ENCODE results near the gene XPO4. TPM values are rescaled to one million over a fixed set of nuclear protein-coding genes. Genes with fewer than 3 reads are reported as not detected.
"Not testable (repeated sequence)": the region's sequence is repeated elsewhere in the genome, so short reads cannot be mapped to it uniquely, and the experiment has no call there.

XPO4 gene
- total RNA-seq, 1 experiment from 2014 or later: 39.9 TPM

GRCh38 chr13:20939662-20940061, 37.1 kb upstream of the XPO4 start:
- ChIA-PET CTCF (no interaction called here), POLR2A (ENCODE audit: unreplicated experiment) (no interaction called here)
- TF ChIP-seq EZH2 (IDR thresholded peaks at IDR 0.05; ENCODE audit: low read length, unreplicated experiment) (no peak), CTCF (conservative IDR thresholded peaks at IDR 0.05; ENCODE audit: low read depth, low read length) (no peak), EZH2phosphoT487 (IDR thresholded peaks at IDR 0.05; ENCODE audit: borderline replicate concordance, low read length) (no peak)
- H4K20me1 ChIP-seq (ENCODE audit: low read length): no peaks in the 10 kb centered on the region
- H3K4me1 ChIP-seq (ENCODE audit: insufficient read depth, low read length): peaks cover 6% of the 10 kb centered on the region
- no peak overlapping the region for H3K27ac ChIP-seq (ENCODE audit: low read length)
- H3F3A ChIP-seq (ENCODE audit: low read length, unreplicated experiment): no peaks in the 10 kb centered on the region
- H3K9ac ChIP-seq (ENCODE audit: low read length): no peak overlapping the region
- no peaks in the 10 kb centered on the region for H3K36me3 ChIP-seq (ENCODE audit: low read depth, low read length)
- no peak overlapping the region for H3K4me3 ChIP-seq (ENCODE audit: low read length)
- H3K4me2 ChIP-seq (ENCODE audit: low read length): no peak overlapping the region
- no peaks in the 10 kb centered on the region for H3K79me2 ChIP-seq (ENCODE audit: low read length)
- no peak overlapping the region for H2AFZ ChIP-seq (ENCODE audit: low read length)
- intact Hi-C loops (cut with micrococcal nuclease): no loop called here
- H3K9me3 ChIP-seq (ENCODE audit: low read length): no peaks in the 10 kb centered on the region
- BruUV-seq (replicated peaks): no TSS peak
- DNase-seq (no peak), ATAC-seq (no peak)
- H3K27me3 ChIP-seq (ENCODE audit: low read length): no peaks in the 10 kb centered on the region
- H3K9me2 ChIP-seq (replicated peaks; ENCODE audit: low read length): no peaks in the 10 kb centered on the region

- Histone ChIP-seq H3F3A (ENCODE audit: low read length, unreplicated experiment) (no peaks in the 10 kb centered on the region), H4K20me1 (ENCODE audit: low read length) (no peaks in the 10 kb centered on the region), H3K9me2 (replicated peaks; ENCODE audit: low read length) (no peaks in the 10 kb centered on the region), H3K79me2 (ENCODE audit: low read length) (no peaks in the 10 kb centered on the region), H3K27me3 (ENCODE audit: low read length) (no peaks in the 10 kb centered on the region), H3K27ac (ENCODE audit: low read length) (no peak overlapping the region), H3K4me2 (ENCODE audit: low read length) (no peak overlapping the region), H3K9ac (ENCODE audit: low read length) (no peak overlapping the region), H3K9me3 (ENCODE audit: low read length) (no peaks in the 10 kb centered on the region), H3K36me3 (ENCODE audit: low read depth, low read length) (no peaks in the 10 kb centered on the region), H3K4me1 (ENCODE audit: insufficient read depth, low read length) (peaks cover 6% of the 10 kb centered on the region), H3K4me3 (ENCODE audit: low read length) (no peak overlapping the region), H2AFZ (ENCODE audit: low read length) (no peak overlapping the region)
- intact Hi-C loops (cut with micrococcal nuclease): no loop called here
- TF ChIP-seq EZH2phosphoT487 (IDR thresholded peaks at IDR 0.05; ENCODE audit: borderline replicate concordance, low read length): no peak
- no peak for TF ChIP-seq EZH2 (IDR thresholded peaks at IDR 0.05; ENCODE audit: low read length, unreplicated experiment)
- TF ChIP-seq CTCF (conservative IDR thresholded peaks at IDR 0.05; ENCODE audit: low read depth, low read length): no peak
- ChIA-PET POLR2A (ENCODE audit: unreplicated experiment) (no interaction called here), CTCF (no interaction called here)
- BruUV-seq (replicated peaks): no TSS peak
- DNase-seq (peak; percentile 17), ATAC-seq (no peak)
These were observed 35.8 kb upstream of the XPO4 start for GRCh38 chr13:20938302-20938701.

- Histone ChIP-seq H3K4me3 (ENCODE audit: low read length) (no peak overlapping the region), H3K4me2 (ENCODE audit: low read length) (no peak overlapping the region), H3K9ac (ENCODE audit: low read length) (no peak overlapping the region), H2AFZ (ENCODE audit: low read length) (no peak overlapping the region), H3K27me3 (ENCODE audit: low read length) (no peaks in the 10 kb centered on the region), H3K9me3 (ENCODE audit: low read length) (no peaks in the 10 kb centered on the region), H3K36me3 (ENCODE audit: low read depth, low read length) (no peaks in the 10 kb centered on the region), H3K79me2 (ENCODE audit: low read length) (no peaks in the 10 kb centered on the region), H3K4me1 (ENCODE audit: insufficient read depth, low read length) (no peaks in the 10 kb centered on the region), H4K20me1 (ENCODE audit: low read length) (no peaks in the 10 kb centered on the region), H3K27ac (ENCODE audit: low read length) (no peak overlapping the region), H3F3A (ENCODE audit: low read length, unreplicated experiment) (no peaks in the 10 kb centered on the region), H3K9me2 (replicated peaks; ENCODE audit: low read length) (no peaks in the 10 kb centered on the region)
- ATAC-seq (no peak), DNase-seq (no peak)
- CTCF ChIA-PET: no interaction called here
- POLR2A ChIA-PET (ENCODE audit: unreplicated experiment): interaction anchor here (0.7 kb wide), 1 partner anchor 16 kb away, joined by 3 read pairs; no protein-coding TSS in a partner anchor
- TF ChIP-seq CTCF (conservative IDR thresholded peaks at IDR 0.05; ENCODE audit: low read depth, low read length): no peak
- TF ChIP-seq EZH2phosphoT487 (IDR thresholded peaks at IDR 0.05; ENCODE audit: borderline replicate concordance, low read length): no peak
- no peak for TF ChIP-seq EZH2 (IDR thresholded peaks at IDR 0.05; ENCODE audit: low read length, unreplicated experiment)
- intact Hi-C loops (cut with micrococcal nuclease): loop anchor here (10.0 kb wide), 1 partner anchor 743 kb away; no protein-coding TSS in a partner anchor
- no TSS peak for BruUV-seq (replicated peaks)
These were observed 25.2 kb upstream of the XPO4 start for GRCh38 chr13:20927596-20928257.

GRCh38 chr13:20925395-20925790, 22.8 kb upstream of the XPO4 start:
- H3K4me1 ChIP-seq (ENCODE audit: insufficient read depth, low read length); H2AFZ ChIP-seq (ENCODE audit: low read length); BruUV-seq (replicated peaks); H4K20me1 ChIP-seq (ENCODE audit: low read length); H3K4me2 ChIP-seq (ENCODE audit: low read length); H3K79me2 ChIP-seq (ENCODE audit: low read length); H3F3A ChIP-seq (ENCODE audit: low read length, unreplicated experiment); POLR2A ChIA-PET (ENCODE audit: unreplicated experiment); ATAC-seq; DNase-seq; H3K36me3 ChIP-seq (ENCODE audit: low read depth, low read length); H3K9ac ChIP-seq (ENCODE audit: low read length); H3K27me3 ChIP-seq (ENCODE audit: low read length); H3K4me3 ChIP-seq (ENCODE audit: low read length); H3K9me3 ChIP-seq (ENCODE audit: low read length); H3K9me2 ChIP-seq (replicated peaks; ENCODE audit: low read length); H3K27ac ChIP-seq (ENCODE audit: low read length): not testable (repeated sequence)
- intact Hi-C loops (cut with micrococcal nuclease): loop anchor here (2.0 to 10.0 kb wide), 3 partner anchors 213 to 741 kb away; no protein-coding TSS in a partner anchor
- CTCF ChIA-PET: interaction anchor here (0.6 to 0.7 kb wide), 3 partner anchors 12 to 750 kb away, joined by 3 to 4 read pairs (median 3); no protein-coding TSS in a partner anchor

Data from PC-3 (cell line).